ENCODE measurements around the gene TMIE. TPM values are rescaled to one million over a fixed set of nuclear protein-coding genes. Genes with fewer than 3 reads are reported as not detected.
A peak's percentile ranks its signal among the peaks of the same experiment; 100 is the strongest.

The TMIE gene
- total RNA-seq, 2 donors from 2014 or later = not detected

- intact Hi-C loops (cut with DNase I) = no loop called here
- ATAC-seq (no peak), DNase-seq (peak in 2 of 4 donors; percentile 0 to 8)
- no peaks in the 10 kb centered on the region for H3K36me3 ChIP-seq (replicated peaks in 1 of 2; ENCODE audit: insufficient read depth in 1 of 2, low read depth in 2 of 2)
- H3K4me3 ChIP-seq = no peak overlapping the region
- H3K4me1 ChIP-seq = peaks cover 15% of the 10 kb centered on the region
- H3K27me3 ChIP-seq = no peaks in the 10 kb centered on the region
- H3K9me3 ChIP-seq = no peaks in the 10 kb centered on the region
- no peak for TF ChIP-seq CTCF (IDR thresholded peaks at IDR 0.05)
- TF ChIP-seq POLR2A (IDR thresholded peaks at IDR 0.05) = no peak
- no peak overlapping the region for H3K27ac ChIP-seq
- 53 to 73% methylated on average over 9 of the region's 9 CpGs for WGBS, 2 donors
These were observed 31.8 kb upstream of the TMIE start for GRCh38 chr3:46669191-46669999.

- DNase-seq = peak in 3 of 4 donors; percentile 1 to 3 (median 2)
- intact Hi-C loops (cut with DNase I) = no loop called here
- no peaks in the 10 kb centered on the region for H3K36me3 ChIP-seq (replicated peaks in 1 of 2; ENCODE audit: insufficient read depth in 1 of 2, low read depth in 2 of 2)
- H3K4me1 ChIP-seq = peaks cover 15% of the 10 kb centered on the region
- TF ChIP-seq POLR2A (IDR thresholded peaks at IDR 0.05) (no peak), CTCF (IDR thresholded peaks at IDR 0.05) (no peak)
- WGBS, 2 donors = 81 to 82% methylated on average over 12 to 17 of the region's 17 CpGs
- no peaks in the 10 kb centered on the region for H3K27me3 ChIP-seq
- ATAC-seq = no peak
- no peak overlapping the region for H3K4me3 ChIP-seq
- no peaks in the 10 kb centered on the region for H3K9me3 ChIP-seq
- H3K27ac ChIP-seq = no peak overlapping the region
These were observed 30.9 kb upstream of the TMIE start for GRCh38 chr3:46670000-46670890.

DNA sequence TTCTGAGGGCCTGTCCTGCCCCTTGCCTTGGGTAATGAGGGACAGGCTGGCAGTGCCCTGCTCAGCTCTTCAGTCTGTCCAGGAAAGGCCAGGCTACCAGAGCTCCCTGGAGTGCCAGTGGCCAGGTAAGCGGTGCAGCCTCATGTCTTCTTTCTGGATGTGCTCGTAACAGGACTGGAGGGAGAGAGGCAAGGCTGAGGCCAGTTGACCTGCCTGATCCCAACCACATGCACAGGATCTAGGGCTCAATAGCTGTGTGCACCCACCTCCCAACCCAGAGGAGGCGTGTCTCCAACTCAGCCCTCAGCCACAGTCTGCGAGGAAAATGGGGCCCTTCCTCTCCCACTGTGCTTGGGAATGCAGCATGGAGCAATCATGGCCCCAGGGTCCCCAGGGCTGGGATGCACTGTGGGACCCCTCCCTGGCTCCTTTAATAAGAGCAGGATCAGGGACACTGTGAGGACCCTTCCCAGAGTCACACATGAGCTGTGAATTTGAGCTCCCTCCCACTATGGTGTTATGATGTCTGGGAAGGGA lies 30.2 kb upstream of the TMIE start:
- DNase-seq (peak in 3 of 4 donors; percentile 1 to 8 (median 7)), ATAC-seq (no peak)
- H3K36me3 ChIP-seq (replicated peaks in 1 of 2; ENCODE audit: insufficient read depth in 1 of 2, low read depth in 2 of 2) = no peaks in the 10 kb centered on the region
- intact Hi-C loops (cut with DNase I) = no loop called here
- WGBS, 2 donors = 100% methylated on average over 4 of the region's 4 CpGs
- H3K4me3 ChIP-seq = no peak overlapping the region
- H3K27me3 ChIP-seq = no peaks in the 10 kb centered on the region
- TF ChIP-seq POLR2A (IDR thresholded peaks at IDR 0.05) = no peak
- no peak for TF ChIP-seq CTCF (IDR thresholded peaks at IDR 0.05)
- H3K4me1 ChIP-seq = peaks cover 11% of the 10 kb centered on the region
- no peaks in the 10 kb centered on the region for H3K9me3 ChIP-seq
- no peak overlapping the region for H3K27ac ChIP-seq

DNA sequence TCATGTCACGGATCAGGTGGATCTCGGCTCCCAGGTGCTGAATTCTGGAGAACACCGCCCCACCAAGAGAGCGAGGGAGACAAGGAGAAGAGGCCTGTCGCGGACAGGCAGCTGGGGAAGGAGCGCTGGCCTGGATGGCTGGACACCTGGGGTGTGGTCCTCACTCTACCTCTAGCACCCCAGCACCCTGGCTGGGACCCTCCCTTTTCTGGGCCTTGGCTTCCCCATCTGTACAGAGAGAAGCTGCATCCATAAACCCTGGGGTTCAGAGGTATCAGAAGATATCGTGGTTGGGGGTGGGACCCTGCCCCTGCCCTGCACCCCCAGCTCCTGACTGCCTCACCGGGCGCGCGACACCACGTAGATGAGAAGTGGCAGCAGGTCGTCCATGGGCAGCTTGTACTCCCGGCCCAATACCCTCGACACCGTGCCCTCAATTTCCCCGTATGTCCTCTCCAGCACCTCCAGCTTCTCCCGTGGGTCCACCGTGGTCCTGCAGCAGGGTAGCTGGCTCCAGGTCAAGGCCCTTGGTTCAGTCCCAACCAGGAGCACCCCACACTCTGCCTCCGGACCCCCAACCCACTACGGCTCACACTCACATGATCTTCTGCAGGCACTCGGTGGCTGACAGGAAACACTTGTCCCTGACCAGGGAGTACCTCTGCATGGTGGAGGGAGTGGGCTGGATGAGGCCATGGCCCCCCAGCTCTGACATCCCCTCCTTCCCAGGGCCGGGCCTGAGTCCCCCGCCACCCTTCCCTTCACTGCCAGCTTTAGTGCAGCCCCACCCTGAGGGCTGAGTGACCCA lies 29.4 kb upstream of the TMIE start:
- no peaks in the 10 kb centered on the region for H3K27me3 ChIP-seq
- WGBS, 2 donors = 85 to 96% methylated on average over 18 to 20 of the region's 25 CpGs
- DNase-seq (peak; percentile 1 to 11 (median 6)), ATAC-seq (no peak)
- intact Hi-C loops (cut with DNase I) = no loop called here
- no peak overlapping the region for H3K27ac ChIP-seq
- no peaks in the 10 kb centered on the region for H3K9me3 ChIP-seq
- TF ChIP-seq CTCF (IDR thresholded peaks at IDR 0.05) (no peak), POLR2A (IDR thresholded peaks at IDR 0.05) (no peak)
- no peaks in the 10 kb centered on the region for H3K36me3 ChIP-seq (replicated peaks in 1 of 2; ENCODE audit: insufficient read depth in 1 of 2, low read depth in 2 of 2)
- peaks cover 3% of the 10 kb centered on the region for H3K4me1 ChIP-seq
- no peak overlapping the region for H3K4me3 ChIP-seq
